Amygdala (tissue), 56 donors: Measurements from ENCODE around the gene TRO.

Source experiments
- DNase-seq, 56 donors: peaks; one replicate each; lab custom pipeline; 2025; lab: John Stamatoyannopoulos, UW

The TRO gene, protein sequence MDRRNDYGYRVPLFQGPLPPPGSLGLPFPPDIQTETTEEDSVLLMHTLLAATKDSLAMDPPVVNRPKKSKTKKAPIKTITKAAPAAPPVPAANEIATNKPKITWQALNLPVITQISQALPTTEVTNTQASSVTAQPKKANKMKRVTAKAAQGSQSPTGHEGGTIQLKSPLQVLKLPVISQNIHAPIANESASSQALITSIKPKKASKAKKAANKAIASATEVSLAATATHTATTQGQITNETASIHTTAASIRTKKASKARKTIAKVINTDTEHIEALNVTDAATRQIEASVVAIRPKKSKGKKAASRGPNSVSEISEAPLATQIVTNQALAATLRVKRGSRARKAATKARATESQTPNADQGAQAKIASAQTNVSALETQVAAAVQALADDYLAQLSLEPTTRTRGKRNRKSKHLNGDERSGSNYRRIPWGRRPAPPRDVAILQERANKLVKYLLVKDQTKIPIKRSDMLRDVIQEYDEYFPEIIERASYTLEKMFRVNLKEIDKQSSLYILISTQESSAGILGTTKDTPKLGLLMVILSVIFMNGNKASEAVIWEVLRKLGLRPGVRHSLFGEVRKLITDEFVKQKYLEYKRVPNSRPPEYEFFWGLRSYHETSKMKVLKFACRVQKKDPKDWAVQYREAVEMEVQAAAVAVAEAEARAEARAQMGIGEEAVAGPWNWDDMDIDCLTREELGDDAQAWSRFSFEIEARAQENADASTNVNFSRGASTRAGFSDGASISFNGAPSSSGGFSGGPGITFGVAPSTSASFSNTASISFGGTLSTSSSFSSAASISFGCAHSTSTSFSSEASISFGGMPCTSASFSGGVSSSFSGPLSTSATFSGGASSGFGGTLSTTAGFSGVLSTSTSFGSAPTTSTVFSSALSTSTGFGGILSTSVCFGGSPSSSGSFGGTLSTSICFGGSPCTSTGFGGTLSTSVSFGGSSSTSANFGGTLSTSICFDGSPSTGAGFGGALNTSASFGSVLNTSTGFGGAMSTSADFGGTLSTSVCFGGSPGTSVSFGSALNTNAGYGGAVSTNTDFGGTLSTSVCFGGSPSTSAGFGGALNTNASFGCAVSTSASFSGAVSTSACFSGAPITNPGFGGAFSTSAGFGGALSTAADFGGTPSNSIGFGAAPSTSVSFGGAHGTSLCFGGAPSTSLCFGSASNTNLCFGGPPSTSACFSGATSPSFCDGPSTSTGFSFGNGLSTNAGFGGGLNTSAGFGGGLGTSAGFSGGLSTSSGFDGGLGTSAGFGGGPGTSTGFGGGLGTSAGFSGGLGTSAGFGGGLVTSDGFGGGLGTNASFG (N-terminal part only)

DNA sequence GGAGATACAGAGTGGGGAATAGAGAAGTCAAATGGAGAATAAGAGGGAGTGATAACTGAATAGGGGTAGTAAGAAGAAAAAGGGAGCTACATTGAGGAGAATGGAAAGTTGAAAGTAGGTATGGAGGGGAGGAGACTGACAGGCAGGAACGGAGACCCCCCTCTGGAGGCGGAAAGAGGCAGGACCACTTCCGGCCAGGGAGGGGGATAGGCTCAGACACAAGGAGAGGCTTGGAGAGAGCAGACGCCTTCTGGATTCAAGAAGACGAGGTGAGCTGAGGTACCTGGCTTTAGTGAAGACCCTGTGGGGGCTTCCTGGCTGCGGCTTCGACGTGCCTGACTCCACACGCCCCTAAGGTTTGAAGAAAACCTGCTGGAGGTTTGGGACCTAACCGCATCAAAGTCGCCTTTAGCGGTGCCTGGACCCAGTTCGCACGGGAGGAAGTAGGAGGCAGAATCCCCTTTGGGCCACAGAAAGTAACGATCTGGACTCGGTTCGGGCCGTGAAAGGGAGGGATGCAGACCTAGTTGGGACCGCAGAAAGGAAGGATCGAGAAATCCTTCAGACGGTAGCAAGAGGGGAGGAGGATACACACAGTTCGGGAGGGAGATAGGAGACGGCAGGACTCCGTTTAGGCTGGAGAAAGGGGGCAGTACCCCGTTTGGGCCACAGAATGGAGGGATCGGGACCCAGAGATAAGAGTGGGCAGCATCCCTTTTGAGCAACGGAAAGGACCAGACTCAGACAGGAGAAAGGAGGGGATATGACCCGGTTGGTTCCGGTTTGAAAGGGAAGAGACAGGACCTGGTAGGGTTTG lies at the start of gene TRO:
TRO (plus strand) TSS at position 215 of the 817 bp plus-strand sequence. CDS start 1,423 bp downstream, outside the sequence.
- peak in 13 of 56 donors; percentile 0 to 30 (median 6) for DNase-seq

- no peak for DNase-seq
These were observed 34.9 kb upstream of the TRO start for GRCh38 chrX:54885740-54886139.

DNA sequence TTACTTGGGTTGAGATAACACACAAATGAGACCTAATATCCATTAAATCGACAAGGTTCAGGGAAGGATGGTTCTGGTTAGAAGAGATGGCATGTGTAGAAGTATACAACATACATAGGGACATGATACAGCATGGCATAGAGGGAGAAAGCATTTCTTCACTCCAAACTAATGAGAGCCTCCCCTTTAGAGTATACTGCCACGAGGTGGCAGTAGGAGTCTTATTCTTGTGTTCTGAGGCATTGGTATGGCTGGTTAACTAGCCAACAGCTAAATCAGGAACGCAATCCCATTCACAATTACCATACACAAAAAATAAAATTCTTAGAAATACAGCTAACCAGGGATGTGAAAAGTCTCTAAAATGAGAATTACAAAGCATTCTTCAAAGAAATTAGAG lies 29.1 kb upstream of the TRO start:
- peak in 9 of 56 donors; percentile 0 to 44 (median 1) for DNase-seq

- DNase-seq: no peak
These were observed 26.5 kb upstream of the TRO start for GRCh38 chrX:54894159-54894558.

GRCh38 chrX:54909941-54910340 lies 10.7 kb upstream of the TRO start:
- DNase-seq: no peak

- peak in 53 of 56 donors; percentile 4 to 78 (median 49) for DNase-seq
These were observed 900 bp downstream of the TRO start for GRCh38 chrX:54921427-54922021.

DNA sequence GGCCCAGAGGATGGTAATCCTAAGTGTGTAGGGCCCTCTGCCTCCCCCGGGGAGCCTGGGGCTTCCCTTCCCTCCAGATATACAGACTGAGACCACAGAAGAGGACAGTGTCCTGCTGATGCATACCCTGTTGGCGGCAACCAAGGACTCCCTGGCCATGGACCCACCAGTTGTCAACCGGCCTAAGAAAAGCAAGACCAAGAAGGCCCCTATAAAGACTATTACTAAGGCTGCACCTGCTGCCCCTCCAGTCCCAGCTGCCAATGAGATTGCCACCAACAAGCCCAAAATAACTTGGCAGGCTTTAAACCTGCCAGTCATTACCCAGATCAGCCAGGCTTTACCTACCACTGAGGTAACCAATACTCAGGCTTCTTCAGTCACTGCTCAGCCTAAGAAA lies 1.9 kb downstream of the TRO start:
- DNase-seq: no peak

DNA sequence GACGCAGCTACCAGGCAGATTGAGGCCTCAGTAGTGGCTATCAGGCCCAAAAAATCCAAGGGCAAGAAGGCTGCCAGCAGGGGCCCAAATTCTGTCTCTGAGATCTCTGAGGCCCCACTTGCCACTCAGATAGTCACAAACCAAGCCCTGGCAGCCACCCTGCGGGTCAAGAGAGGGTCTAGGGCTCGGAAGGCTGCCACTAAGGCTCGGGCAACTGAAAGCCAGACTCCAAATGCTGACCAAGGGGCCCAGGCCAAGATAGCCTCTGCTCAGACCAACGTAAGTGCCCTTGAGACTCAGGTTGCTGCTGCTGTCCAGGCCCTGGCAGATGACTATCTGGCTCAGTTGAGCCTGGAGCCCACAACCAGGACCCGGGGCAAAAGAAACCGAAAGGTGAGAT lies 2.8 kb downstream of the TRO start:
- no peak for DNase-seq

GRCh38 chrX:54926978-54927377 lies 6.4 kb downstream of the TRO start:
- DNase-seq: no peak

- no peak for DNase-seq
These were observed 8.3 kb downstream of the TRO start for GRCh38 chrX:54928876-54929275.

GRCh38 chrX:54930291-54931049 lies 9.8 kb downstream of the TRO start:
- no peak for DNase-seq

GRCh38 chrX:54931107-54931506 lies 10.5 kb downstream of the TRO start:
- no peak for DNase-seq

DNA sequence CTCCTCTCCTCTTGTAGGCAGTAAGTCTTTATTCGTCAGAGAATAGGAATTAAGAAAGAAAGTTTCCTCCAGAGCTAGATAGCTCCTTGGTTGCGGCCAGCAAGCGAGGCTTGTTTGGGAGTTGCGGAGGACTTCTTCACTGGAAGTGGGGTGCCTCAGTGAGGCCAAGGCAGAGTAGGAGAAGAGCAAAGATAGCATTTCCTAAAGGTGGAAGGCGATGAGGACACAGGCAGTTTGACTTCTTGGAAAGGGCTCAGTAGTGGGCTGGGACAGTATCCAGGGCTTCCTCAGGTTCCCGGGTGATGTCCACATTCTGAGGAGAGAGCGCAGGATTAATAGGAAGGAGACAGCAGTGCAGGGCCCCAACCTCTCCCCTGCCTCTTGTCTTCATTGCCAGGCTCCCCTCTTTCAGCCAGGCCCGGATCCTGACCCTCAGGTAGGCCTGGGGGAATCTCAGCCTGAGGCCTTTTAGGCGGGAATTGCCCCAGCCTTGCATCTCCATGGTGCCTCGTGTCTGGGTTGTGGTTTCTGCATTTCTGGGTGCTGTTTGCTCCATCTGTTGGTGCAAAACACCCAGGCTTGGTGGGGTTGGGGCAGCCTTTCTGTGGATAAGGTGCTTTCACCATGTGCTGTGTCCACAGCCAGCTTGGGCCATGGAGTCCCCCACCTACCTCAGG lies 12.7 kb downstream of the TRO start:
- DNase-seq: no peak

GRCh38 chrX:54934058-54934457 lies 13.4 kb downstream of the TRO start:
- no peak for DNase-seq

DNA sequence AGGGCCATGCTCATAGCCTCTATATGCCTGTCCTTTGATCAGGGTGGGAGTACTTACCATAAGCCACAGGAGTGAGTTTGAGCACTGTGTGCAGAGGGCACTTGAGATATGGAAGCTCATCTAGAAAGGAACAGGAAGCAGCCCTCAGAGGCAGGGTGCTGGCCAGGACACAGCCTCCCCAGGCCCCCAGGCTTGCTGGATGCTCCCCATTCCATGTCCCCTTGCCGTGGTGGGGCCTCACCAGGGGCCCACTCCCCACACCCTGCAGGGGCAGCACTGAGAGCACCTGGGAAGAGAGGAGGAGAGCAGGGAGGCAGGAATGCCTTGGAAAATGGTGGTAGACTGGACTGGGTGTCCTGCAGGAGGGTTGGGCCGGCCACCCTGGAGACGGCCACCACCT lies 14.3 kb downstream of the TRO start:
- no peak for DNase-seq

GRCh38 chrX:54935306-54935705 lies 14.7 kb downstream of the TRO start:
- DNase-seq: no peak

DNA sequence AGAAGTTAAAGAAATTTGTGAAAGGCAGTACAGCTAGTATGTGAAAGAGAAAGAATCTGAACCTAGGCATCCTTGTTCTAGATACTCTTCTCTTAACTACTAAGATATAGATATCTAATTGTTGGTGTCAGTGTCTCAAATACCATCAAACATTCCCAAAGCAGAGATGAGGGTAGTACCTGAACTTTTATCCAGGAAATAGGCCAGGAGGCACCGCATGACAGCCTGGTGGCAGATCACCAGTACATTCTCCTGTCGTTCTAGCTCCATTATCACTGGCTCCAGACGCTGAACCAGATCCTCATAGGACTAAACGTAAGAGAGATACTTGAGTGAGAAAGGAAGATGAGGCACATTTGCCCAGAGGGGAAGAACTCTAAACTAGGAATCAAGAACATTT lies 16.8 kb downstream of the TRO start:
- DNase-seq: no peak

DNA sequence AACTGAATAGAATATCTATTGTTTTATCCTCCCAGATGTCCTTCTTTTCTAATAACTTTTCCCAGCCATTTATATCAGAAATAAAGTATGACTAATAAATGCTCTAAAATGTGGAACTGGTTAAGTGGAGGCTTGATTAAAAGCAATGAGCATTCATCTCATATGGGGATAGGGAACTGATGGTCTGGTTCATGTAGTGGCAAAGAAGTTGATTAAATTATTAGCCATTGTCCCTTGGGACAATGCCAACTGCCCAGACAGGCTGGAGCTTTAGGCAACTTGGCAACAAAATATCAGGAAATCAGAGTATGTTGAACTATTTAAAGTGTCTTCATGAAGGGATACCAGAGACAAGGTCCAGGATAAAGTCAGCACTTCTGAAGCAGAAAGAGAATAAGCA lies 24.2 kb downstream of the TRO start:
- no peak for DNase-seq
